HepG2 (cell line): Measurements from ENCODE around the gene HAUS7. TPM values are rescaled to one million over a fixed set of nuclear protein-coding genes. Genes with fewer than 3 reads are reported as not detected.
A peak's percentile ranks its signal among the peaks of the same experiment; 100 is the strongest.

Experiments
- ATAD3A ChIP-seq: sonication (generic); formaldehyde crosslinking; IDR thresholded peaks from 2 replicates; pipeline ENCODE4 v1.4.0; 2020; ENCODE audit warnings: missing genetic modification reagents
- HMG20A ChIP-seq: IDR thresholded peaks from 2 replicates; pipeline ENCODE4 v1.6.1; 2016; ENCODE audit warnings: borderline replicate concordance
- HMGA1 ChIP-seq: sonication (generic); formaldehyde crosslinking; conservative IDR thresholded peaks from 2 replicates; pipeline ENCODE4 v1.4.0; 2020; ENCODE audit warnings: missing genetic modification reagents
- IRF2 ChIP-seq: IDR thresholded peaks from 2 replicates; pipeline ENCODE4 v1.6.1; 2018; ENCODE audit warnings: missing genetic modification reagents, missing compliant biosample characterization
- KAT7 ChIP-seq: IDR thresholded peaks from 2 replicates; pipeline ENCODE4 v1.6.1; 2018; ENCODE audit warnings: borderline replicate concordance, missing compliant biosample characterization
- KDM1A ChIP-seq: IDR thresholded peaks from 2 replicates; pipeline ENCODE4 v1.6.1; 2016; ENCODE audit warnings: missing compliant biosample characterization
- MTF1 ChIP-seq: sonication (generic); formaldehyde crosslinking; IDR thresholded peaks from 2 replicates; pipeline ENCODE4 v1.5.0; 2020; ENCODE audit warnings: missing genetic modification reagents
- NFE2L1 ChIP-seq: sonication (generic); formaldehyde crosslinking; IDR thresholded peaks from 2 replicates; pipeline ENCODE4 v1.4.0; 2020; ENCODE audit warnings: missing genetic modification reagents, mild to moderate bottlenecking, borderline replicate concordance
- NR1H2 ChIP-seq: sonication (generic); formaldehyde crosslinking; IDR thresholded peaks from 2 replicates; pipeline ENCODE4 v1.8.1; 2022; ENCODE audit warnings: low read depth, missing genetic modification reagents, borderline replicate concordance
- POLR2AphosphoS5 ChIP-seq: IDR thresholded peaks from 2 replicates; pipeline ENCODE4 v1.6.1; 2012; ENCODE audit warnings: low read depth, low read length
- RFX3 ChIP-seq: IDR thresholded peaks from 2 replicates; pipeline ENCODE4 v1.6.1; 2016; ENCODE audit warnings: missing biosample characterization, missing genetic modification reagents
- SETDB1 ChIP-seq: sonication (generic); formaldehyde crosslinking; IDR thresholded peaks from 2 replicates; pipeline ENCODE4 v1.5.1; 2020; ENCODE audit warnings: missing genetic modification reagents, mild to moderate bottlenecking, borderline replicate concordance
- SIX1 ChIP-seq: sonication (generic); formaldehyde crosslinking; IDR thresholded peaks from 2 replicates; pipeline ENCODE4 v1.4.0; 2020; ENCODE audit warnings: missing genetic modification reagents, borderline replicate concordance
- SNAPC2 ChIP-seq: sonication (generic); formaldehyde crosslinking; IDR thresholded peaks from 2 replicates; pipeline ENCODE4 v1.8.1; 2022; ENCODE audit warnings: mild to moderate bottlenecking, missing genetic modification reagents
- ZBTB7A ChIP-seq: sonication (generic); formaldehyde crosslinking; IDR thresholded peaks from 2 replicates; pipeline ENCODE4 v1.8.0; 2022; ENCODE audit warnings: mild to moderate bottlenecking, missing genetic modification reagents
- ZFY ChIP-seq: sonication (generic); formaldehyde crosslinking; IDR thresholded peaks from 2 replicates; pipeline ENCODE4 v1.4.0; 2020; ENCODE audit warnings: missing genetic modification reagents
- ZNF143 ChIP-seq: sonication (generic); formaldehyde crosslinking; IDR thresholded peaks from 2 replicates; pipeline ENCODE4 v1.4.0; 2020; ENCODE audit warnings: missing genetic modification reagents
- ZNF274 ChIP-seq: sonication (generic); formaldehyde crosslinking; IDR thresholded peaks from 2 replicates; pipeline ENCODE4 v1.5.1; 2020; ENCODE audit warnings: mild to moderate bottlenecking, missing genetic modification reagents
- ZNF282 ChIP-seq: fragments of 450-650 bp; IDR thresholded peaks from 2 replicates; pipeline ENCODE4 v1.6.1; 2018; ENCODE audit not compliant: partially characterized antibody
- ZNF296 ChIP-seq: sonication (generic); formaldehyde crosslinking; conservative IDR thresholded peaks from 2 replicates; pipeline ENCODE4 v1.5.0; 2020; ENCODE audit warnings: mild to moderate bottlenecking, missing genetic modification reagents
- ZNF446 ChIP-seq: sonication (generic); formaldehyde crosslinking; IDR thresholded peaks from 2 replicates; pipeline ENCODE4 v1.5.0; 2020; ENCODE audit warnings: mild to moderate bottlenecking, missing genetic modification reagents
- ZNF558 ChIP-seq: sonication (generic); formaldehyde crosslinking; IDR thresholded peaks from 2 replicates; pipeline ENCODE4 v1.9.0; 2022; ENCODE audit warnings: mild to moderate bottlenecking, missing genetic modification reagents, borderline replicate concordance
- ZNF615 ChIP-seq: sonication (generic); formaldehyde crosslinking; IDR thresholded peaks from 2 replicates; pipeline ENCODE4 v1.5.0; 2020; ENCODE audit warnings: mild to moderate bottlenecking, missing genetic modification reagents, borderline replicate concordance
- ZNF780A ChIP-seq: sonication (generic); formaldehyde crosslinking; IDR thresholded peaks from 2 replicates; pipeline ENCODE4 v1.8.0; 2022; ENCODE audit warnings: mild to moderate bottlenecking, missing genetic modification reagents, moderate library complexity
- polyA plus RNA-seq, 8 experiments: library from polyadenylated mRNA; depleted of rRNA in 3 of 8; stranded (reverse) in 7 of 8; unstranded in 1 of 8; fragments of >200 nt; fragmentation: Illumina TruSeq in 4 of 8; extraction: Trizol in 4 of 8; gene quantifications; 2 replicates each; pipeline versions ENCODE4 v1.2.1 to v1.2.3, GENCODE V29; 2011 to 2016; ENCODE audit warnings: low read depth in 4 of 8, missing spikeins in 1 of 8, mixed read lengths in 1 of 8; ENCODE audit not compliant: insufficient read depth in 1 of 8
- total RNA-seq, 5 experiments: library from RNA; depleted of rRNA; stranded (reverse); fragments of >200 nt; fragmentation: Illumina TruSeq; extraction: Trizol; gene quantifications; 2 replicates each; pipeline ENCODE4 v1.2.3, GENCODE V29; 2016; ENCODE audit warnings: low read depth in 1 of 5
- TF ChIP-seq, protein P1 (sequence below): sonication (generic); formaldehyde crosslinking; conservative IDR thresholded peaks from 2 replicates; pipeline ENCODE4 v1.4.0; 2020; ENCODE audit warnings: mild to moderate bottlenecking, missing genetic modification reagents, moderate library complexity
- TF ChIP-seq, protein P2 (sequence below): sonication (generic); formaldehyde crosslinking; IDR thresholded peaks from 2 replicates; pipeline ENCODE4 v1.4.0; 2020; ENCODE audit warnings: missing genetic modification reagents
- TF ChIP-seq, protein P3 (sequence below): sonication (generic); formaldehyde crosslinking; IDR thresholded peaks from 2 replicates; pipeline ENCODE4 v1.8.0; 2022; ENCODE audit warnings: missing genetic modification reagents, mild to moderate bottlenecking, borderline replicate concordance

HAUS7 gene
- total and polyA plus RNA-seq, 2 of the 13 experiments (the other 11 are each of a cell fraction or from before 2014, with no cell fraction given): 10.9 to 42.4 TPM

DNA sequence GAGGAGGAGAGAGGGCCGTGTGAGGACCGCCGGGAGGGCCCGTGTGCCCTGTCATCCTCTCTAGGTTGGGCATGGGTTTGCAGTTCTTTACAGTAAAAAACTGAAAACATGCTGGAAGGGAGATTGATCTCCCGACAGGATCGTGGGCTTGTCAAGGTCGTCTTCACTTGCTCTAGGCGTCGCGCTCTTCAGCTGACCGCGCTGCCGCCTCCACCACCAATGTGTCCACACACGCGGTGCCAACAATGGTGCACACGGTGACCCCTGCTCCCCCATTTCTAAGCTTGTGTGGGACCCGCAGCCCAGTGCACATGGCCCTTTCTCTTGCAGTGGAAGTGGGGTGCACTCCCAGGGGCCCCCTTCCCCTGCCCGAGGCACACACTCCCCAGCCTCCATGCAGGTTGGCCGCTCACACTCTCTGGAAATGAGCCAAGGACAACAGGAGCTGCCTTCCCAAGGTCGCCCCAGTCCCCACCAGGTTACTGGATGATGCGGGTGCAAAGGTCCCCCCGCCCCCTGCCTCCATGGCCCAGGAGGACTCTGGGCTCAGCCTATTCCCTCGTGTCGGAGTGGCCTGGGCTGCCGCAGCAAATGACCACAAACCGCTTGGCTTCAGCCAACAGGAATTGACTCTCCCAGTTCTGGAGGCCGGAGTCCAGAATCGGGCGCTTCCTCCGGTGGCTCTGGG lies 60.8 kb downstream of the HAUS7 start (continued):
- TF ChIP-seq ZNF282: no peak
- 0 out of 2 replicates have a peak, but pooled peaks have one; percentile 19 for TF ChIP-seq KDM1A (CRISPR knock-in tag)
- TF ChIP-seq, protein P1, sequence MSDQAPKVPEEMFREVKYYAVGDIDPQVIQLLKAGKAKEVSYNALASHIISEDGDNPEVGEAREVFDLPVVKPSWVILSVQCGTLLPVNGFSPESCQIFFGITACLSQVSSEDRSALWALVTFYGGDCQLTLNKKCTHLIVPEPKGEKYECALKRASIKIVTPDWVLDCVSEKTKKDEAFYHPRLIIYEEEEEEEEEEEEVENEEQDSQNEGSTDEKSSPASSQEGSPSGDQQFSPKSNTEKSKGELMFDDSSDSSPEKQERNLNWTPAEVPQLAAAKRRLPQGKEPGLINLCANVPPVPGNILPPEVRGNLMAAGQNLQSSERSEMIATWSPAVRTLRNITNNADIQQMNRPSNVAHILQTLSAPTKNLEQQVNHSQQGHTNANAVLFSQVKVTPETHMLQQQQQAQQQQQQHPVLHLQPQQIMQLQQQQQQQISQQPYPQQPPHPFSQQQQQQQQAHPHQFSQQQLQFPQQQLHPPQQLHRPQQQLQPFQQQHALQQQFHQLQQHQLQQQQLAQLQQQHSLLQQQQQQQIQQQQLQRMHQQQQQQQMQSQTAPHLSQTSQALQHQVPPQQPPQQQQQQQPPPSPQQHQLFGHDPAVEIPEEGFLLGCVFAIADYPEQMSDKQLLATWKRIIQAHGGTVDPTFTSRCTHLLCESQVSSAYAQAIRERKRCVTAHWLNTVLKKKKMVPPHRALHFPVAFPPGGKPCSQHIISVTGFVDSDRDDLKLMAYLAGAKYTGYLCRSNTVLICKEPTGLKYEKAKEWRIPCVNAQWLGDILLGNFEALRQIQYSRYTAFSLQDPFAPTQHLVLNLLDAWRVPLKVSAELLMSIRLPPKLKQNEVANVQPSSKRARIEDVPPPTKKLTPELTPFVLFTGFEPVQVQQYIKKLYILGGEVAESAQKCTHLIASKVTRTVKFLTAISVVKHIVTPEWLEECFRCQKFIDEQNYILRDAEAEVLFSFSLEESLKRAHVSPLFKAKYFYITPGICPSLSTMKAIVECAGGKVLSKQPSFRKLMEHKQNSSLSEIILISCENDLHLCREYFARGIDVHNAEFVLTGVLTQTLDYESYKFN (CRISPR knock-in tag): peak; percentile 88
- TF ChIP-seq, protein P2, sequence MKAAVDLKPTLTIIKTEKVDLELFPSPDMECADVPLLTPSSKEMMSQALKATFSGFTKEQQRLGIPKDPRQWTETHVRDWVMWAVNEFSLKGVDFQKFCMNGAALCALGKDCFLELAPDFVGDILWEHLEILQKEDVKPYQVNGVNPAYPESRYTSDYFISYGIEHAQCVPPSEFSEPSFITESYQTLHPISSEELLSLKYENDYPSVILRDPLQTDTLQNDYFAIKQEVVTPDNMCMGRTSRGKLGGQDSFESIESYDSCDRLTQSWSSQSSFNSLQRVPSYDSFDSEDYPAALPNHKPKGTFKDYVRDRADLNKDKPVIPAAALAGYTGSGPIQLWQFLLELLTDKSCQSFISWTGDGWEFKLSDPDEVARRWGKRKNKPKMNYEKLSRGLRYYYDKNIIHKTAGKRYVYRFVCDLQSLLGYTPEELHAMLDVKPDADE (CRISPR knock-in tag): no peak
- no peak for TF ChIP-seq POLR2AphosphoS5
- TF ChIP-seq NFE2L1 (CRISPR knock-in tag): no peak
- no peak for TF ChIP-seq ZNF446 (CRISPR knock-in tag)
- no peak for TF ChIP-seq ZNF558 (CRISPR knock-in tag)
- no peak for TF ChIP-seq SNAPC2 (CRISPR knock-in tag)
- no peak for TF ChIP-seq ATAD3A
- TF ChIP-seq ZBTB7A (CRISPR knock-in tag): peak; percentile 73; the same call in 1 of the 2 replicates
- TF ChIP-seq KAT7: no peak
- no peak for TF ChIP-seq ZNF780A
- TF ChIP-seq HMG20A: no peak; the same call in 1 of the 2 replicates
- no peak for TF ChIP-seq ZNF274
- no peak for TF ChIP-seq ZNF143
- no peak for TF ChIP-seq ZNF615 (CRISPR knock-in tag)
- peak; percentile 33; the same call in 1 of the 2 replicates for TF ChIP-seq IRF2 (CRISPR knock-in tag)
- TF ChIP-seq NR1H2 (CRISPR knock-in tag): no peak
- TF ChIP-seq, protein P3, sequence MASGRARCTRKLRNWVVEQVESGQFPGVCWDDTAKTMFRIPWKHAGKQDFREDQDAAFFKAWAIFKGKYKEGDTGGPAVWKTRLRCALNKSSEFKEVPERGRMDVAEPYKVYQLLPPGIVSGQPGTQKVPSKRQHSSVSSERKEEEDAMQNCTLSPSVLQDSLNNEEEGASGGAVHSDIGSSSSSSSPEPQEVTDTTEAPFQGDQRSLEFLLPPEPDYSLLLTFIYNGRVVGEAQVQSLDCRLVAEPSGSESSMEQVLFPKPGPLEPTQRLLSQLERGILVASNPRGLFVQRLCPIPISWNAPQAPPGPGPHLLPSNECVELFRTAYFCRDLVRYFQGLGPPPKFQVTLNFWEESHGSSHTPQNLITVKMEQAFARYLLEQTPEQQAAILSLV (CRISPR knock-in tag): 0 out of 2 replicates have a peak, but pooled peaks have one; percentile 42
- TF ChIP-seq ZFY (CRISPR knock-in tag): no peak
- no peak for TF ChIP-seq MTF1 (CRISPR knock-in tag)
- TF ChIP-seq SIX1 (CRISPR knock-in tag): no peak
- no peak for TF ChIP-seq RFX3
- 0 out of 2 replicates have a peak, but pooled peaks have one; percentile 38 for TF ChIP-seq ZNF296
- no peak for TF ChIP-seq SETDB1 (CRISPR knock-in tag)
- no peak for TF ChIP-seq HMGA1 (CRISPR knock-in tag)
